WTC11 (cell line): Measurements from ENCODE around the gene RPL23. TPM values are rescaled to one million over a fixed set of nuclear protein-coding genes. Genes with fewer than 3 reads are reported as not detected.

Experiments used
- ATAC-seq: fragments of 200-7000 bp; cut with Tn5 transposase; 2 replicates; pipeline ENCODE4 v1.10.0; 2021; ENCODE audit warnings: mild to moderate bottlenecking, moderate library complexity
- CTCF ChIA-PET: fragments of 300-600 bp; sonication (Branson Sonifier 250); formaldehyde crosslinking; loops from one replicate; lab custom pipeline; 2021; ENCODE audit warnings: antibody characterized with exemption; lab: Charles Lee
- POLR2A ChIA-PET: fragments of 350-600 bp; sonication (Branson Sonifier 250); formaldehyde crosslinking; loops from one replicate; lab custom pipeline; 2021; ENCODE audit warnings: antibody characterized with exemption; lab: Charles Lee
- DNase-seq: peaks from one replicate; pipeline ENCODE4 v3.0.0; 2021; ENCODE audit warnings: low spot score
- H3K27ac Mint-ChIP-seq: 2 replicates; pipeline ENCODE4 v1.8.0; 2021; ENCODE audit warnings: mixed read lengths
- H3K27me3 Mint-ChIP-seq: 2 replicates; pipeline ENCODE4 v1.8.0; 2021; ENCODE audit warnings: low read depth, mild to moderate bottlenecking, moderate library complexity, mixed read lengths
- H3K36me3 Mint-ChIP-seq: 2 replicates; pipeline ENCODE4 v1.8.0; 2021; ENCODE audit warnings: mixed read lengths
- H3K4me1 Mint-ChIP-seq: 2 replicates; pipeline ENCODE4 v1.8.0; 2022; ENCODE audit warnings: mixed read lengths
- H3K4me3 Mint-ChIP-seq: 2 replicates; pipeline ENCODE4 v1.8.0; 2021; ENCODE audit warnings: mild to moderate bottlenecking, moderate library complexity, mixed read lengths
- H3K9me3 Mint-ChIP-seq: 2 replicates; pipeline ENCODE4 v1.8.0; 2021; ENCODE audit warnings: mixed read lengths
- CBFB ChIP-seq: sonication (generic); formaldehyde crosslinking; IDR thresholded peaks from 2 replicates; pipeline ENCODE4 v1.8.1; 2022; ENCODE audit warnings: mild to moderate bottlenecking, low read depth, missing genetic modification reagents
- EMX1 ChIP-seq: fragments of 250-450 bp; sonication (Bioruptor Pico); IDR thresholded peaks from 2 replicates; pipeline ENCODE4 v1.8.0; 2021; ENCODE audit warnings: mild to moderate bottlenecking
- FOXJ3 ChIP-seq: sonication (generic); formaldehyde crosslinking; IDR thresholded peaks from 2 replicates; pipeline ENCODE4 v1.9.0; 2021; ENCODE audit warnings: missing genetic modification reagents, mild to moderate bottlenecking, borderline replicate concordance
- FOXP1 ChIP-seq: sonication (generic); formaldehyde crosslinking; IDR thresholded peaks from 2 replicates; pipeline ENCODE4 v1.8.0; 2022; ENCODE audit warnings: missing genetic modification reagents, mild to moderate bottlenecking, moderate library complexity, borderline replicate concordance
- FOXP4 ChIP-seq: sonication (generic); formaldehyde crosslinking; IDR thresholded peaks from 2 replicates; pipeline ENCODE4 v1.8.0; 2022; ENCODE audit warnings: mild to moderate bottlenecking, missing genetic modification reagents
- GRHL2 ChIP-seq: fragments of 250-450 bp; sonication (Bioruptor Pico); IDR thresholded peaks from 2 replicates; pipeline ENCODE4 v1.8.0; 2022; ENCODE audit warnings: mild to moderate bottlenecking, moderate library complexity; ENCODE audit not compliant: insufficient replicate concordance, severe bottlenecking
- NR2C2 ChIP-seq: sonication (generic); formaldehyde crosslinking; IDR thresholded peaks from 2 replicates; pipeline ENCODE4 v1.8.0; 2022; ENCODE audit warnings: mild to moderate bottlenecking, missing genetic modification reagents
- NR3C1 ChIP-seq: sonication (generic); formaldehyde crosslinking; conservative IDR thresholded peaks from 2 replicates; pipeline ENCODE4 v1.8.1; 2023; ENCODE audit warnings: low read depth, mild to moderate bottlenecking, missing genetic modification reagents
- OVOL2 ChIP-seq: fragments of 250-450 bp; sonication (Bioruptor Pico); IDR thresholded peaks from 2 replicates; pipeline ENCODE4 v1.9.0; 2021; ENCODE audit warnings: mild to moderate bottlenecking, borderline replicate concordance
- SMAD4 ChIP-seq: sonication (generic); formaldehyde crosslinking; IDR thresholded peaks from 2 replicates; pipeline ENCODE4 v1.8.0; 2022; ENCODE audit warnings: mild to moderate bottlenecking, missing genetic modification reagents
- ZNF219 ChIP-seq: sonication (generic); formaldehyde crosslinking; IDR thresholded peaks from 2 replicates; pipeline ENCODE4 v1.8.0; 2023; ENCODE audit warnings: missing genetic modification reagents, mild to moderate bottlenecking, borderline replicate concordance
- ZNF263 ChIP-seq: sonication (generic); formaldehyde crosslinking; IDR thresholded peaks from 2 replicates; pipeline ENCODE4 v1.8.1; 2022; ENCODE audit warnings: low read depth, mild to moderate bottlenecking, moderate library complexity, missing genetic modification reagents
- ZNF423 ChIP-seq: fragments of 250-450 bp; sonication (Bioruptor Pico); IDR thresholded peaks from 2 replicates; pipeline ENCODE4 v2.1.2; 2022; ENCODE audit warnings: mild to moderate bottlenecking, moderate library complexity
- total RNA-seq: library from RNA; stranded (reverse); gene quantifications from 3 replicates; pipeline ENCODE4 v1.2.3, GENCODE V29; 2021
- TF ChIP-seq, protein P1 (sequence below): sonication (generic); formaldehyde crosslinking; IDR thresholded peaks from 2 replicates; pipeline ENCODE4 v1.8.0; 2023; ENCODE audit warnings: missing genetic modification reagents, mild to moderate bottlenecking, borderline replicate concordance
- TF ChIP-seq, protein P2 (sequence below): fragments of 250-450 bp; sonication (Bioruptor Pico); IDR thresholded peaks from 2 replicates; pipeline ENCODE4 v1.8.0; 2021; ENCODE audit warnings: mild to moderate bottlenecking
- TF ChIP-seq, protein P3 (sequence below): fragments of 250-450 bp; sonication (Bioruptor Pico); conservative IDR thresholded peaks from 2 replicates; pipeline ENCODE4 v1.9.0; 2021; ENCODE audit warnings: mild to moderate bottlenecking
- TF ChIP-seq, protein P4 (sequence below): fragments of 200-600 bp; IDR thresholded peaks from 2 replicates; pipeline ENCODE4 v1.8.0; 2022; ENCODE audit warnings: antibody characterized with exemption
- TF ChIP-seq, protein P5 (sequence below): fragments of 250-450 bp; sonication (Bioruptor Pico); IDR thresholded peaks from 2 replicates; pipeline ENCODE4 v1.9.0; 2021; ENCODE audit warnings: mild to moderate bottlenecking

Gene RPL23
- total RNA-seq, 1 experiment from 2014 or later: 1,832 TPM

- TF ChIP-seq, protein P1, sequence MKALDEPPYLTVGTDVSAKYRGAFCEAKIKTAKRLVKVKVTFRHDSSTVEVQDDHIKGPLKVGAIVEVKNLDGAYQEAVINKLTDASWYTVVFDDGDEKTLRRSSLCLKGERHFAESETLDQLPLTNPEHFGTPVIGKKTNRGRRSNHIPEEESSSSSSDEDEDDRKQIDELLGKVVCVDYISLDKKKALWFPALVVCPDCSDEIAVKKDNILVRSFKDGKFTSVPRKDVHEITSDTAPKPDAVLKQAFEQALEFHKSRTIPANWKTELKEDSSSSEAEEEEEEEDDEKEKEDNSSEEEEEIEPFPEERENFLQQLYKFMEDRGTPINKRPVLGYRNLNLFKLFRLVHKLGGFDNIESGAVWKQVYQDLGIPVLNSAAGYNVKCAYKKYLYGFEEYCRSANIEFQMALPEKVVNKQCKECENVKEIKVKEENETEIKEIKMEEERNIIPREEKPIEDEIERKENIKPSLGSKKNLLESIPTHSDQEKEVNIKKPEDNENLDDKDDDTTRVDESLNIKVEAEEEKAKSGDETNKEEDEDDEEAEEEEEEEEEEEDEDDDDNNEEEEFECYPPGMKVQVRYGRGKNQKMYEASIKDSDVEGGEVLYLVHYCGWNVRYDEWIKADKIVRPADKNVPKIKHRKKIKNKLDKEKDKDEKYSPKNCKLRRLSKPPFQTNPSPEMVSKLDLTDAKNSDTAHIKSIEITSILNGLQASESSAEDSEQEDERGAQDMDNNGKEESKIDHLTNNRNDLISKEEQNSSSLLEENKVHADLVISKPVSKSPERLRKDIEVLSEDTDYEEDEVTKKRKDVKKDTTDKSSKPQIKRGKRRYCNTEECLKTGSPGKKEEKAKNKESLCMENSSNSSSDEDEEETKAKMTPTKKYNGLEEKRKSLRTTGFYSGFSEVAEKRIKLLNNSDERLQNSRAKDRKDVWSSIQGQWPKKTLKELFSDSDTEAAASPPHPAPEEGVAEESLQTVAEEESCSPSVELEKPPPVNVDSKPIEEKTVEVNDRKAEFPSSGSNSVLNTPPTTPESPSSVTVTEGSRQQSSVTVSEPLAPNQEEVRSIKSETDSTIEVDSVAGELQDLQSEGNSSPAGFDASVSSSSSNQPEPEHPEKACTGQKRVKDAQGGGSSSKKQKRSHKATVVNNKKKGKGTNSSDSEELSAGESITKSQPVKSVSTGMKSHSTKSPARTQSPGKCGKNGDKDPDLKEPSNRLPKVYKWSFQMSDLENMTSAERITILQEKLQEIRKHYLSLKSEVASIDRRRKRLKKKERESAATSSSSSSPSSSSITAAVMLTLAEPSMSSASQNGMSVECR (CRISPR knock-in tag): no peak
- TF ChIP-seq, protein P2, sequence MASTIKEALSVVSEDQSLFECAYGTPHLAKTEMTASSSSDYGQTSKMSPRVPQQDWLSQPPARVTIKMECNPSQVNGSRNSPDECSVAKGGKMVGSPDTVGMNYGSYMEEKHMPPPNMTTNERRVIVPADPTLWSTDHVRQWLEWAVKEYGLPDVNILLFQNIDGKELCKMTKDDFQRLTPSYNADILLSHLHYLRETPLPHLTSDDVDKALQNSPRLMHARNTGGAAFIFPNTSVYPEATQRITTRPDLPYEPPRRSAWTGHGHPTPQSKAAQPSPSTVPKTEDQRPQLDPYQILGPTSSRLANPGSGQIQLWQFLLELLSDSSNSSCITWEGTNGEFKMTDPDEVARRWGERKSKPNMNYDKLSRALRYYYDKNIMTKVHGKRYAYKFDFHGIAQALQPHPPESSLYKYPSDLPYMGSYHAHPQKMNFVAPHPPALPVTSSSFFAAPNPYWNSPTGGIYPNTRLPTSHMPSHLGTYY (CRISPR knock-in tag): no peak
Measured at GRCh38 chr17:38873640-38874380, 20.3 kb upstream of the RPL23 start (continued).

GRCh38 chr17:38872671-38873385 is 19.3 kb upstream of the RPL23 start:
- Mint-ChIP-seq H3K36me3 (0 out of 2 replicates have a peak, but pooled peaks cover under 1% of the 10 kb centered on the region), H3K4me1 (peaks cover 67% of the 10 kb centered on the region), H3K27ac (peak overlapping the region; percentile 84), H3K27me3 (no peaks in the 10 kb centered on the region), H3K9me3 (no peaks in the 10 kb centered on the region), H3K4me3 (no peak overlapping the region)
- ATAC-seq (no peak), DNase-seq (no peak)
- TF ChIP-seq, protein P3, sequence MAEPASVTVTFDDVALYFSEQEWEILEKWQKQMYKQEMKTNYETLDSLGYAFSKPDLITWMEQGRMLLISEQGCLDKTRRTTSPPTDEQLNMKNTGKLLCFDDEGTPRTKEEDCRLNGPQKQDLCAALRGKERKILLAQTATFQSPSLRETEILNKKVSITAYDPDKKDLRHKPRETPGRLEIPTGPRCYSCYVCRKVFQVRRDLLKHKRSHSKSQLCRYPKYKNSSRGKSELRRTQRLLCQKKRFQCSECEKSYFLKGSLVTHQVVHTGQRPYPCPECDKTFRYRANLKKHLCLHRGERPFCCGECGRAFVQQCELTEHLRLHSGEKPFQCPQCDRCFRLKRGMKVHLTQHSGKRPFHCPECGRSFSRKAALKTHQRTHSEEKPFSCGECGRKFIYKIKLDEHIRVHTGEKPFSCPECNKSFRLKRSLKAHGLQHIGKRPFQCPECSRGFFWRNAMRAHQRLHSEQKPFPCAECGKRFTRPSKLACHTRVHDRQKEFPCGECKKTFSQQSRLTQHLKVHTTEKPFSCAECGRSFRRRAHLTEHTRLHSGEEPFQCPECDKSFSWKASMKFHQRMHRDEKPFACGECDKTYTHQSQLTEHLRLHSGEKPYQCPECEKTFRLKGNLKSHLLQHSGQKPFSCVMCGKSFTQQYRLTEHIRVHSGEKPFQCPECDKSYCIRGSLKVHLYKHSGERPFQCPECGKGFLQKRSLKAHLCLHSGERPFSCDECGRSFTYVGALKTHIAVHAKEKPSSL: no peak
- TF ChIP-seq, protein P4, sequence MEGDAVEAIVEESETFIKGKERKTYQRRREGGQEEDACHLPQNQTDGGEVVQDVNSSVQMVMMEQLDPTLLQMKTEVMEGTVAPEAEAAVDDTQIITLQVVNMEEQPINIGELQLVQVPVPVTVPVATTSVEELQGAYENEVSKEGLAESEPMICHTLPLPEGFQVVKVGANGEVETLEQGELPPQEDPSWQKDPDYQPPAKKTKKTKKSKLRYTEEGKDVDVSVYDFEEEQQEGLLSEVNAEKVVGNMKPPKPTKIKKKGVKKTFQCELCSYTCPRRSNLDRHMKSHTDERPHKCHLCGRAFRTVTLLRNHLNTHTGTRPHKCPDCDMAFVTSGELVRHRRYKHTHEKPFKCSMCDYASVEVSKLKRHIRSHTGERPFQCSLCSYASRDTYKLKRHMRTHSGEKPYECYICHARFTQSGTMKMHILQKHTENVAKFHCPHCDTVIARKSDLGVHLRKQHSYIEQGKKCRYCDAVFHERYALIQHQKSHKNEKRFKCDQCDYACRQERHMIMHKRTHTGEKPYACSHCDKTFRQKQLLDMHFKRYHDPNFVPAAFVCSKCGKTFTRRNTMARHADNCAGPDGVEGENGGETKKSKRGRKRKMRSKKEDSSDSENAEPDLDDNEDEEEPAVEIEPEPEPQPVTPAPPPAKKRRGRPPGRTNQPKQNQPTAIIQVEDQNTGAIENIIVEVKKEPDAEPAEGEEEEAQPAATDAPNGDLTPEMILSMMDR: no peak
- ChIA-PET CTCF (interaction anchor here (1.5 kb wide), 1 partner anchor 44 kb away, joined by 4 read pairs; no protein-coding TSS in a partner anchor), POLR2A (interaction anchor here (0.7 kb wide), 1 partner anchor 15 kb away, joined by 3 read pairs; no protein-coding TSS in a partner anchor)

DNA sequence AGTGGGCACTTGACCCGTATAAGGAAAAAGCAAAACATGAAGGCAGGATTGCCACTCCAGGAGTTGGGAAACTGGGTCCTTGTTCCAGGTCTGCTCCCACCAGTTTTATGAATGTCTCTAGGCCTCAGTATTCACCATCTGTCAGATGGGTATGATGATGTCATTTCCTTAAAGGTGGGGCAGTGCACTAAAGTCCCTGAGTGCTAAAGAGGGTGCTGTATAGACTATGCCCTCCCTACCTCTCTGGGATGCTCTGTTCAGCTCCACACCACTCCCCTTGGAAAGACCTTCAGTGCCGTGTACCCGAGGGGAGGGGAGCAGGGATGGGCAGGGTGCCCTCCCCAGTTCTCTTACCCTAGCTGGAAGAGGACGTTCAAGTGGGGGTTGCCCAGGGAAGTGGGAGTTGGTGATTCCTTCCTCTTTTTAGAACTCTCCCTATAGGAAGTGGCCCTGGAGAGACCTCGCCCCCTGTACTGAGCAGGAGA is 18.5 kb upstream of the RPL23 start:
- Mint-ChIP-seq H3K27ac (peak overlapping the region; percentile 84; the same call in 1 of the 2 replicates), H3K27me3 (no peaks in the 10 kb centered on the region), H3K9me3 (no peaks in the 10 kb centered on the region), H3K4me1 (peaks cover 60% of the 10 kb centered on the region), H3K36me3 (no peaks in the 10 kb centered on the region), H3K4me3 (peak overlapping the region; percentile 80)
- no peak for DNase-seq
- CTCF ChIA-PET: interaction anchor here (1.0 to 1.9 kb wide), 4 partner anchors 8 to 281 kb away, joined by 3 to 6 read pairs (median 3); no protein-coding TSS in a partner anchor
- TF ChIP-seq NR2C2: no peak
- no peak for TF ChIP-seq CBFB (CRISPR knock-in tag)
- no peak for TF ChIP-seq FOXP1 (CRISPR knock-in tag)
- no peak for TF ChIP-seq OVOL2 (CRISPR knock-in tag)
- TF ChIP-seq GRHL2 (CRISPR knock-in tag): no peak
- TF ChIP-seq FOXP4 (CRISPR knock-in tag): no peak
- no peak for TF ChIP-seq SMAD4 (CRISPR knock-in tag)
- no peak for TF ChIP-seq ZNF219
- TF ChIP-seq EMX1 (CRISPR knock-in tag): no peak
- no peak for TF ChIP-seq FOXJ3 (CRISPR knock-in tag)
- no peak for TF ChIP-seq NR3C1
- TF ChIP-seq, protein P5, sequence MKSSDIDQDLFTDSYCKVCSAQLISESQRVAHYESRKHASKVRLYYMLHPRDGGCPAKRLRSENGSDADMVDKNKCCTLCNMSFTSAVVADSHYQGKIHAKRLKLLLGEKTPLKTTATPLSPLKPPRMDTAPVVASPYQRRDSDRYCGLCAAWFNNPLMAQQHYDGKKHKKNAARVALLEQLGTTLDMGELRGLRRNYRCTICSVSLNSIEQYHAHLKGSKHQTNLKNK (CRISPR knock-in tag): no peak
- no peak for TF ChIP-seq ZNF423 (CRISPR knock-in tag)
- TF ChIP-seq ZNF263 (CRISPR knock-in tag): no peak
- ATAC-seq: no peak
- POLR2A ChIA-PET: interaction anchor here (1.2 to 3.3 kb wide), 2 partner anchors 8 to 18 kb away, joined by 3 to 13 read pairs; partner anchors contain the start of gene RPL23
